BLaER1 (cell line): Measurements from ENCODE around the gene YIPF6.

Experiments used
- H3K27ac ChIP-seq: shearing (Covaris generic); formaldehyde crosslinking; 2 replicates; pipeline ENCODE4 v1.8.1; 2022
- H3K27me3 ChIP-seq: shearing (Covaris generic); formaldehyde crosslinking; 2 replicates; pipeline ENCODE4 v1.8.1; 2022
- H3K36me3 ChIP-seq: shearing (Covaris generic); formaldehyde crosslinking; 2 replicates; pipeline ENCODE4 v1.8.1; 2022
- H3K4me1 ChIP-seq: shearing (Covaris generic); formaldehyde crosslinking; 2 replicates; pipeline ENCODE4 v1.8.1; 2022
- H3K4me2 ChIP-seq: shearing (Covaris generic); formaldehyde crosslinking; 2 replicates; pipeline ENCODE4 v1.8.1; 2022
- H3K4me3 ChIP-seq: shearing (Covaris generic); formaldehyde crosslinking; 2 replicates; pipeline ENCODE4 v1.8.1; 2022
- H3K9ac ChIP-seq: shearing (Covaris generic); formaldehyde crosslinking; 2 replicates; pipeline ENCODE4 v1.8.1; 2022
- H3K9me3 ChIP-seq: shearing (Covaris generic); formaldehyde crosslinking; 2 replicates; pipeline ENCODE4 v1.8.1; 2022
- H4K20me1 ChIP-seq: shearing (Covaris generic); formaldehyde crosslinking; 2 replicates; pipeline ENCODE4 v1.8.1; 2022
- Cebpa-rat ChIP-seq: shearing (Covaris generic); IDR thresholded peaks from 2 replicates; pipeline ENCODE4 v1.8.1; 2022

YIPF6 gene

DNA sequence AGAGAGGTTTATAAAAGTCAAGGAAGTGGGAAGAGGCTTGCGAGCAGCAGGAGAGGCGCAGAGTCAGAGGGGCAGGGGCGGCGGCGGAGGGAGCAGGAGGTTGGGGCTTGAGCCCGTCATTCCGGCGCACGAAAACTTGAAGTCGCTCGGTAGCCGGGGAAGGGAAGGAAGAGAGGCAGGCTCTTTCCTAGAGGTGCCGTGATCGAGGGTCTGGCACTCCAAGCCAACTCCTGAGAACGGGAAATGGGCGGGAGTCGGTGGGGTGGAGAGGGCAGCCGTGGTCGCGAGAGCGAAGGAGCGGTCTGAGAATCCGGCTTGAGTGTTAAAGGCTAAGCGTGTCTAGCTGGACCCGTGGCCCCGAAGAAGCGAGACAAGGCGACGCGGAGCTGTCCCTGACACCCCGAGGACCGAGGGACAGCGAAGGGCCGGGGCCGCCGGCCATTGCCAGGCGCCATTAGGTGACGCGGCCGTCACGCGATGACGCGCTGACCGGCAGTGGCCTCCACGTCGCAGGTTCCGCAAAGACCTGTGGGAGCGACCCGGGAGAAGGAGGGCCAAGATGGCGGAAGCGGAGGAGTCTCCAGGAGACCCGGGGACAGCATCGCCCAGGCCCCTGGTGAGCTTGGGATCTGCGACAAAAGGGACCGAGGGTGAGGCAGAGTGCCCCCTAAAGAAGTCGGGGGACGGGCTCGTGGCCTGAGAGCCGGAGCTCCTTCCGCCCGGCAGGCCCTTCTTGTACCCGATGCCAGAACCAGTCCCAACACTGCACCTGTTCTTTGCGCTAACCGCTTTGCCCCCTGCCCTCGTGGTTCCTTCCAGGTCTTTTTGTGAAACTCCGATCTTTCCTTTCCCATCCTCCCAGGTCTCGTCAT, at the start of gene YIPF6:
YIPF6 (plus strand) TSS at position 544 of the 872 bp plus-strand sequence; CDS start at position 560, 16 bp downstream.
- H3K4me1 ChIP-seq, result 0 out of 2 replicates have a peak, but pooled peaks cover 10% of the 10 kb centered on the region
- TF ChIP-seq Cebpa-rat, result no peak
- peak within 1 kb of the TSS; percentile 63 for H3K4me2 ChIP-seq
- H3K9me3 ChIP-seq, result no peaks in the 10 kb centered on the region
- peak within 1 kb of the TSS; percentile 93 for H3K27ac ChIP-seq
- peaks cover 6% of the 10 kb centered on the region; the same call in 1 of the 2 replicates for H3K36me3 ChIP-seq
- peak within 1 kb of the TSS; percentile 88 for H3K9ac ChIP-seq
- peak within 1 kb of the TSS; percentile 79 for H3K4me3 ChIP-seq
- H4K20me1 ChIP-seq, result peaks cover 22% of the 10 kb centered on the region
- H3K27me3 ChIP-seq, result peaks cover 15% of the 10 kb centered on the region; the same call in 1 of the 2 replicates

- Histone ChIP-seq H3K9me3 (no peaks in the 10 kb centered on the region), H3K4me2 (no peak overlapping the region), H3K4me1 (no peaks in the 10 kb centered on the region), H4K20me1 (no peaks in the 10 kb centered on the region), H3K27me3 (0 out of 2 replicates have a peak, but pooled peaks cover 10% of the 10 kb centered on the region), H3K4me3 (no peak overlapping the region), H3K9ac (no peak overlapping the region), H3K36me3 (no peaks in the 10 kb centered on the region), H3K27ac (no peak overlapping the region)
- no peak for TF ChIP-seq Cebpa-rat
Observed at GRCh38 chrX:68451720-68452119, 47.1 kb upstream of the YIPF6 start.

DNA sequence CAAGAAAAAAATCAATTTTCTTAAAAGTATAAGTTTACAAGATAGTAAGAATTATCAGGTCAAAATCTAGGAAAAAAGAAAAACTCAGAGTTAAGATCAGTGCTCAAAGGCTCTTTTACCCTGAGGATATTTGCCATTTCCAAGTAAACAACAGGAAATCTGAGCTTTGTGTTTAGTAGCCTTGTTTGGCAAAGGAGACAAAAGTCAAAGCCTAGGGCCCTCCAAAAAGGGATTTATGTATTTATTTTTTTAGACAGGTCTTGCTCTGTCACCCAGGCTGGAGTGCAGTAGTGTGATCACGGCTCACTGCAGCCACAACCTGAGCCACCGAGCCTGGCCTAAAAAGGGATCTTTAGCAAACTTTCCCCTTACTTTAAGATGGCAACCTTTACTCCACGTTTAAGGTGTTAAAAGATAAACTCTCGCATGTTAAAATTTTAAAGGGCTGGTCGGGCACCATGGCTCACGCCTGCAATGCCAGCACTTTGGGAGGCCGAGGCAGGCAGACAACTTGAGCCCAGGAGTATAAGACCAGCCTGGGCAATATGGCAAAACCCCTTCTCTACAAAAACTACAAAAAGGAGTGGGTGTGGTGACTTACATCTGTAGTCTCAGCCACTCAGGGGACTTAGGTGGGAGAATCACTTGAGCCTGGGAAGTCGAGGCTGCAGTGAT, 44.2 kb upstream of the YIPF6 start:
- Histone ChIP-seq H3K36me3 (no peaks in the 10 kb centered on the region), H3K4me1 (no peaks in the 10 kb centered on the region), H3K4me3 (no peak overlapping the region), H3K27me3 (peaks cover 6% of the 10 kb centered on the region; the same call in 1 of the 2 replicates), H3K9ac (no peak overlapping the region), H4K20me1 (no peaks in the 10 kb centered on the region), H3K9me3 (no peaks in the 10 kb centered on the region), H3K27ac (no peak overlapping the region), H3K4me2 (no peak overlapping the region)
- TF ChIP-seq Cebpa-rat, result no peak

GRCh38 chrX:68455151-68455510, 43.7 kb upstream of the YIPF6 start:
- Histone ChIP-seq H3K27ac (no peak overlapping the region), H4K20me1 (no peaks in the 10 kb centered on the region), H3K9ac (no peak overlapping the region), H3K36me3 (no peaks in the 10 kb centered on the region), H3K4me1 (no peaks in the 10 kb centered on the region), H3K27me3 (peaks cover 7% of the 10 kb centered on the region; the same call in 1 of the 2 replicates), H3K4me2 (no peak overlapping the region), H3K9me3 (no peaks in the 10 kb centered on the region), H3K4me3 (no peak overlapping the region)
- no peak for TF ChIP-seq Cebpa-rat

DNA sequence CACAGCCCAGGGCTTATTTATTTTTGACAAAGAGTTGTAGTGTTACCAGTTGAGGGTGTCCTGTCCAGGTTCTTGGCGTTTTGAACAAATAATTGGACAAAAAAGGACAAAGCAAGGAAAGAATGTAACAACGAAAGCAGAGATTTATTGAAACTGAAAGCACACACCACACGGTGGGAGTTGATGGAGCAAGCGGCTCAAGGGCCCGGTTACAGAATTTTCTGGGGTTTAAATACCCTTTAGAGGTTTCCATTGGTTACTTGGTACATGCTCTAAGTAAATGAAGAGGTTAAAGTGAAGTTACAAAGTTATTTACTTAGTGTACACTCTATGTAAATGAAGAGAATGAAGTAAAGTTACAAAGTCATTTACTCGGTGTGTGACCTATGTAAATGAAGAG, 37.8 kb upstream of the YIPF6 start:
- no peaks in the 10 kb centered on the region for H3K36me3 ChIP-seq
- H3K9me3 ChIP-seq, result no peaks in the 10 kb centered on the region
- H3K9ac ChIP-seq, result no peak overlapping the region
- no peak overlapping the region for H3K4me3 ChIP-seq
- H3K27me3 ChIP-seq, result peaks cover 11% of the 10 kb centered on the region
- no peak for TF ChIP-seq Cebpa-rat
- H3K27ac ChIP-seq, result no peak overlapping the region
- no peaks in the 10 kb centered on the region for H4K20me1 ChIP-seq
- H3K4me2 ChIP-seq, result no peak overlapping the region
- no peaks in the 10 kb centered on the region for H3K4me1 ChIP-seq

DNA sequence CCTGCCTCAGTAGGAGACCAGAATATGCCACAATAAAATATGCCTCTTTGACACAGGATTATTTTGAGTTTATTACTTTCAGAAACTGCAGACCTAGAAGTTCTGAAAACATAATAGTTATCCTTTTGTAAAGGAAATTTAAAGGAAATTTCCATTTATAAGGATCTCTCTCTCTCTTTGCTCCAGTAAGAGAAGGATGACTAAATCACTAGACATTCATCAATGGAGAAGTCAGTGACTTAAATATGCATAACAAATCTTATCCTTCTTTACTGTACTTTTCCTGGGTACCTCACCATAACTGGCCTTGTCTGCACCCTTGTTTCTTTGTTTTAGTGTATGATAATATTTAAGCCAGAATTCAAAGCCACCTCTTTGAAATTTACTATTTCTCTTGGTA, 37.3 kb upstream of the YIPF6 start:
- Histone ChIP-seq H4K20me1 (no peaks in the 10 kb centered on the region), H3K4me2 (no peak overlapping the region), H3K27ac (no peak overlapping the region), H3K36me3 (no peaks in the 10 kb centered on the region), H3K4me3 (no peak overlapping the region), H3K9me3 (no peaks in the 10 kb centered on the region), H3K9ac (no peak overlapping the region), H3K4me1 (no peaks in the 10 kb centered on the region), H3K27me3 (peaks cover 11% of the 10 kb centered on the region)
- no peak for TF ChIP-seq Cebpa-rat

DNA sequence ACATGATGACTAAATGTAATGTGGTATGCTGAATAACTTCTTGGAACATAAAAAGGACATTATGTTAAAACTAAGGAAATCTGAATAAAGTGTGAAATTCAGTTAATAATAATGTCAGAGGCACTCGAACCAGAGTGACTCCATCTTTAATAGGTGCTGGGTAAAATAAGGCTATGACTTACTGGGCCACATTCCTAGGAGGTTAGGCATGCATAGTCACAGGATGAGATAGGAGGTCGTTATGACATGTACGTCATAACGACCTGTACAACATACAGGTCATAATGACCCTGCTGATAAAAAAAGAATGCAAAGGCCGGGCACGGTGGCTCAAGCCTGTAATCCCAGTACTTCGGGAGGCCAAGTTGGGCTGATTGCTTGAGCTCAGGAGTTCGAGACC, 36.7 kb upstream of the YIPF6 start:
- no peak overlapping the region for H3K9ac ChIP-seq
- no peak for TF ChIP-seq Cebpa-rat

DNA sequence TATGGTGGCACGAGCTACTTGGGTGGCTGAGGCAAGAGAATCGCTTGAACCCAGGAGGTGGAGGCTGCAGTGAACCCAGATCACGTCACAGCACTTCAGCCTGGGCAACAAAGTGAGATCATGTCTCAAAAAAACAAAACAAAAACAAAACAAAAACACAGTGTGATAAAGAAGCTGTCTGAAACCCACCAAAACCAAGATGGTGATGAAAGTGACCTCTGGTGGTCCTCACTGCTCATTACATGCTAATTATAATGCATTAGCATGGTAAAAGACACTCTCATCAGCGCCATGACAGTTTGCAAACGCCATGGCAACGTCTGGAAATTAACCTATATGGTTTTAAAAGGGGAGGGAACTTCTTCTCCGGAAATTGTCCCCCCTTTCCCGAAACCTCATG, 36.2 kb upstream of the YIPF6 start:
- Histone ChIP-seq H3K4me2 (no peak overlapping the region), H3K36me3 (no peaks in the 10 kb centered on the region), H3K4me3 (no peak overlapping the region), H3K4me1 (no peaks in the 10 kb centered on the region), H3K9me3 (no peaks in the 10 kb centered on the region), H3K27me3 (peaks cover 11% of the 10 kb centered on the region), H3K27ac (no peak overlapping the region), H3K9ac (no peak overlapping the region), H4K20me1 (no peaks in the 10 kb centered on the region)
- no peak for TF ChIP-seq Cebpa-rat

More for the DNA sequence above, 36.7 kb upstream of the YIPF6 start:
- Histone ChIP-seq H3K9me3 (no peaks in the 10 kb centered on the region), H3K27ac (no peak overlapping the region), H3K4me3 (no peak overlapping the region), H4K20me1 (no peaks in the 10 kb centered on the region), H3K4me2 (no peak overlapping the region), H3K4me1 (no peaks in the 10 kb centered on the region), H3K27me3 (peaks cover 11% of the 10 kb centered on the region), H3K36me3 (no peaks in the 10 kb centered on the region)

GRCh38 chrX:68463880-68464279, 35.0 kb upstream of the YIPF6 start:
- no peak overlapping the region for H3K4me3 ChIP-seq
- H3K9ac ChIP-seq, result no peak overlapping the region
- TF ChIP-seq Cebpa-rat, result no peak
- no peaks in the 10 kb centered on the region for H3K36me3 ChIP-seq
- peaks cover 11% of the 10 kb centered on the region for H3K27me3 ChIP-seq
- H4K20me1 ChIP-seq, result no peaks in the 10 kb centered on the region
- no peak overlapping the region for H3K27ac ChIP-seq
- no peak overlapping the region for H3K4me2 ChIP-seq
- no peaks in the 10 kb centered on the region for H3K4me1 ChIP-seq
- H3K9me3 ChIP-seq, result no peaks in the 10 kb centered on the region

DNA sequence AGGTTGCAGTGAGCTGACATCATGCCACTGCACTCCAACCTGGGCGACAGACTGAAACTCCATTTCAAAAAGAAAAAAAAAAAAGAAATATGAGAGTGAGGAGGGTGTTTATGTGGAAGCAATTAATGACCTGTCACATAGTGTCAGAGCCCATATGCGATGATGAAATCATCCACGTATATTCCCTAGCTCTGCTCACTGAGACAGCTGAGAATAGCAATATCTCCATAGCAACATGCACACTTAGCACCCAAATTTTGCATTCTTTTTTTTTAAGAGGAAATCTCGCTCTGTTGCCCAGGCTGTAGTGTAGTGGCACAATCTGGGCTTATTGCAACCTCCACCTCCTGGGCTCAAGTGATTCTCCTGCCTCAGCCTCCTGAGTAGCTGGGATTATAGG, 34.1 kb upstream of the YIPF6 start:
- peaks cover 8% of the 10 kb centered on the region for H3K27me3 ChIP-seq
- no peak for TF ChIP-seq Cebpa-rat
- no peaks in the 10 kb centered on the region for H3K9me3 ChIP-seq
- H3K4me1 ChIP-seq, result no peaks in the 10 kb centered on the region
- H3K4me2 ChIP-seq, result no peak overlapping the region
- no peak overlapping the region for H3K27ac ChIP-seq
- H3K36me3 ChIP-seq, result no peaks in the 10 kb centered on the region
- H3K4me3 ChIP-seq, result no peak overlapping the region
- H4K20me1 ChIP-seq, result no peaks in the 10 kb centered on the region
- H3K9ac ChIP-seq, result no peak overlapping the region
